ENCODE data around the gene ZNF845.
"Not testable (repeated sequence)": the region's sequence is repeated elsewhere in the genome, so short reads cannot be mapped to it uniquely, and the experiment has no call there.

The ZNF845 gene

DNA sequence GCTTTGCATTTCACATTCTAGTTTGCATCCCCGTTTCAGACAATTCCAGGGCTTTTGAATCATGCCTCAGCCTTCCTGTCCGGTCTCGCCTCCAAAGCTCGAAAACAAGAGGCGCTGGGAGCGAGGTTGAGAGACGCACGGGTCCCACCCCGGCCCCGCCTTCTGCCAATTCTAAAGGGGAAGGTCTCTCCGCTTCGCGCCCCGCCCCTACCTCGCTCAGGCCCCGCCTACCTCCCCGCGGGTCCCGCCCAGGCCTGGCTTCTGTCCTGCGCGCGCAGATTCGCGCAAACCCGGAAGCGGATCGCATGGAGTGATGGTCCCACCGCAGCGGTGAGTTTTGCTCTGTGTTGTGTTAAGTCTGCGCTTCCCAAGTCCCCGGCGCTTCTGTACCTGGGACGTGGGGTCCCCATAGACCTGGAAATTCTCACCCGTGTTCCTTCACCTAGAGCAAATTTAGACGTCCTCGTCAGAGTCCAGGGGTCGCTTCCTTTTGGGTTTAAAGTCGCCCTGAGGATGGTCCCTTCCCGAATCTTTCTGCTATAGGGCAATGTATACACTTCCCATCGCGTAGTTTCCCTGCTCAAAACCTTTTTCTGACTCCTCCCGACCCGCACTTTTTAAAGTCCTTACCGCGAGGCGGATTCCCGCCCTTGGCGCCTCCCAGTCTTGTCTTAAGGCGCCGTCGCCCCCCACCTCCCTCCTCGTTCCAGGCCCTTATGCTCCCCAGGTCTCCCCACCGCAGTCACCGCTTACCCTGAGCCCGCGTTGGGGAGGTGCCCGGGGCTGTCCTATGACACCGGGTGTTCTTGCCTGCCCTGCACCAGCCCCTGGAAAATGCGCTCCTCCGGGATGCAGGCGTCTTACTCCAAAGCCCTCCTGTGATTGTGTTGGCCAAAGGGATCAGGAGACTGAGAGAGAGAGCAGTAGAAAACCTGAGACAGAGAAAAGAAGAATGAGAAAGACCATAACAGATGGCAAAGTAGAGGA lies at the start of gene ZNF845:
Gene ZNF845 (plus strand): TSS at position 287 of the 987 bp plus-strand sequence. CDS start 7,559 bp downstream, outside the sequence.
- TF ChIP-seq, protein P1, sequence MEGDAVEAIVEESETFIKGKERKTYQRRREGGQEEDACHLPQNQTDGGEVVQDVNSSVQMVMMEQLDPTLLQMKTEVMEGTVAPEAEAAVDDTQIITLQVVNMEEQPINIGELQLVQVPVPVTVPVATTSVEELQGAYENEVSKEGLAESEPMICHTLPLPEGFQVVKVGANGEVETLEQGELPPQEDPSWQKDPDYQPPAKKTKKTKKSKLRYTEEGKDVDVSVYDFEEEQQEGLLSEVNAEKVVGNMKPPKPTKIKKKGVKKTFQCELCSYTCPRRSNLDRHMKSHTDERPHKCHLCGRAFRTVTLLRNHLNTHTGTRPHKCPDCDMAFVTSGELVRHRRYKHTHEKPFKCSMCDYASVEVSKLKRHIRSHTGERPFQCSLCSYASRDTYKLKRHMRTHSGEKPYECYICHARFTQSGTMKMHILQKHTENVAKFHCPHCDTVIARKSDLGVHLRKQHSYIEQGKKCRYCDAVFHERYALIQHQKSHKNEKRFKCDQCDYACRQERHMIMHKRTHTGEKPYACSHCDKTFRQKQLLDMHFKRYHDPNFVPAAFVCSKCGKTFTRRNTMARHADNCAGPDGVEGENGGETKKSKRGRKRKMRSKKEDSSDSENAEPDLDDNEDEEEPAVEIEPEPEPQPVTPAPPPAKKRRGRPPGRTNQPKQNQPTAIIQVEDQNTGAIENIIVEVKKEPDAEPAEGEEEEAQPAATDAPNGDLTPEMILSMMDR (IDR thresholded peaks at IDR 0.05), result no peak
- Histone ChIP-seq H3K27ac (peak within 1 kb of the TSS; percentile 78 to 86), H3K4me1 (peaks cover 0 to 13% (median 8%) of the 10 kb centered on the region in 4 donors), H3K4me3 (peak within 1 kb of the TSS; percentile 64 to 67), H3K36me3 (peaks cover 13 to 20% (median 17%) of the 10 kb centered on the region in 3 donors), H3K27me3 (no peaks in the 10 kb centered on the region), H3K9me3 (peaks cover 0 to 6% (median 3%) of the 10 kb centered on the region in 3 donors)
- DNase-seq, result peak; percentile 93 to 96
- intact Hi-C loops (cut with DNase I; ENCODE audit: low total_unique reads), result loop anchor here (10.0 kb wide), 2 partner anchors 51 to 139 kb away; partner anchors contain the start of gene ZNF665

DNA sequence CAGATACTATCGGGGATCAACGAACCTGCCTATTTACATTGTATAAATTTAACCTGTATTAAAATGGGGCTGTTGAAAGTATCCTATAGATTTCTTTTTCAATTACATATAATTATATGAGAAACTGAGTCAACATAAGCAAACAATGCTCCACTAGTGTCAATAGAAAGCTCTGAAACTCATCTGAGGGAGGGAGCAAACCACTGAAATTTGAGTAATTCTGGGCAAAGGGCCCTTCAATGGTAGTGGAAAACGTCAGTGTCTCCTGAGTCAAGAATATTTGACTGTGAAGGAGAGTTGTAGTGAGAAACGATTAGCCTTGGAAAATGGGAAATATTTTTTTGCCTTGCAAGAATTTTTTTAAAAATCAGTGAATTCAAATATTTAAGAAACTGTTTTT lies 48.5 kb upstream of the ZNF845 start:
- intact Hi-C loops (cut with DNase I; ENCODE audit: low total_unique reads), result no loop called here
- DNase-seq, result no peak
- H3K9me3 ChIP-seq, result no peaks in the 10 kb centered on the region
- H3K4me1 ChIP-seq, result no peaks in the 10 kb centered on the region
- H3K36me3 ChIP-seq, result no peaks in the 10 kb centered on the region
- no peaks in the 10 kb centered on the region for H3K27me3 ChIP-seq
- TF ChIP-seq, protein P1 (IDR thresholded peaks at IDR 0.05), result no peak
- H3K27ac ChIP-seq, result no peak overlapping the region
- no peak overlapping the region for H3K4me3 ChIP-seq

DNA sequence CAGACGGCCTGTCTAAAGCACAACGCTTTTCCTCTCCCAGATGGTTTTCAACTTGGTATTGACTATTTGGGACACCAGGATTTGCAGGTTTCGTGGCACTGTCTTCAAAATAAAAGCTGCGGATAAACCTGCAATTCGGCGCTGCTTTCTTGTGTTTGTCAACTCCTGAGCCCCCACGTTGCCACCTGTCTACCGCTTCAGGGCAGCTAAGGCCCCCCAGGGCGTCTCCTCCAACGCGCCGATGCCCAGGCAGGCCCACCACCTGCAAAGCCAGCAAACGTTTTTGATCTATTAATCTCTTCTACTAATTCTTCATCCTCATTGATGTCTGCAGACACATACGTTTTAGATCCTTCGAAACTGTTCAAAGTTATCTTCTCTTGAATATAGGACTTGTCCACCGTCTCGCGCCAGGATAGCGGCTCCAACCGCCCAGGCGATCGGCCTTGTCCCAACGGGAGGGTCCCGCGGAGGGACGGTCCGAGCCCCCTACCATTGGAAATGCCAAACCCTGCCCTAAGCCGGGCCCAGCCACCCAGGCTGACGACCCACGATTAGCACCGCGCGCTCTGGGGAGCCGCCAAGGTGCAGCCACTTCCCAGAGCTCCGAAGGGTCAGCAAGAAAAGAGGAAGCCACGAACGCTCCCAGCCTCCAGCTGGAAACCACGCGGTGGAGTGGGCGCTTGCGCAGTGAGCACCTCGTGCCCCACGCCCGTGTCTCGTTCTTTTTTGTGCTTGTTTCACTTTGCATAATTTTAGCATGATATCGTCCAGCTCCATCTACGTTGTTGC lies 42.6 kb upstream of the ZNF845 start:
- TF ChIP-seq, protein P1 (IDR thresholded peaks at IDR 0.05), result no peak
- no peak overlapping the region for H3K27ac ChIP-seq
- H3K27me3 ChIP-seq, result no peaks in the 10 kb centered on the region
- intact Hi-C loops (cut with DNase I; ENCODE audit: low total_unique reads), result no loop called here
- H3K9me3 ChIP-seq, result peaks cover 0 to 27% (median 20%) of the 10 kb centered on the region in 3 donors
- H3K4me3 ChIP-seq, result no peak overlapping the region
- no peaks in the 10 kb centered on the region for H3K36me3 ChIP-seq
- no peak for DNase-seq
- H3K4me1 ChIP-seq, result no peaks in the 10 kb centered on the region

DNA sequence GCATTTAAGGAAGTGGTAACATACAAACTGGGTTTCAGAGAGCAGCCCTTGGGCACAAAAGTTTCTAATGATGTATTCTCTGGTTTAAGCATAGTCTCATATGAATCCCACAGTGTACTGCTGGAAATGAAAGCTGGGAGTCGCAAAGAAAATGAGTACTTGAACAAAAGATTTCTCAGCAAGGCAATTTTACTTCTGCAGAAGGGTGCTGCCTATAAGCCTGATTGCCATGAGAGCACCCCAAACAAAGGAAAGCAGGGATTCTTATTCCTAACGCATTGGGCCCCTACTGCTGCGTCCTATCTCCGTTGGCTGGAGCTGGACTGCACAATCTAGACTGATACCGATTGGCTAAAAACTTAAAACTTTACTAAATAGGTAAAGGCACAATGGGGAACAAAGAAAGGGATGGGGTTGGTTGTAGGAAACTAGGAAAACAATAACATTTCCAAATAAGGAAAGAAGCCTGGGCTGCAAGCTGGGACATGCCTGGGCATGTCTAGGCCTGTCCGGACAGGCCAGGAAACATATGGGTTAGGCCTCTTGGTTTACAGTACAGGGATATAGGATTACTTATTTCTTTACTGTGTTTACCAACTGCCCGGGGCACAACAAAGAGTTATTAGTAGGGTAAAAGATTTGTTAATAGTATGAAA lies 38.6 kb upstream of the ZNF845 start:
- intact Hi-C loops (cut with DNase I; ENCODE audit: low total_unique reads), result no loop called here
- no peak overlapping the region for H3K4me3 ChIP-seq
- TF ChIP-seq, protein P1 (IDR thresholded peaks at IDR 0.05), result no peak

DNA sequence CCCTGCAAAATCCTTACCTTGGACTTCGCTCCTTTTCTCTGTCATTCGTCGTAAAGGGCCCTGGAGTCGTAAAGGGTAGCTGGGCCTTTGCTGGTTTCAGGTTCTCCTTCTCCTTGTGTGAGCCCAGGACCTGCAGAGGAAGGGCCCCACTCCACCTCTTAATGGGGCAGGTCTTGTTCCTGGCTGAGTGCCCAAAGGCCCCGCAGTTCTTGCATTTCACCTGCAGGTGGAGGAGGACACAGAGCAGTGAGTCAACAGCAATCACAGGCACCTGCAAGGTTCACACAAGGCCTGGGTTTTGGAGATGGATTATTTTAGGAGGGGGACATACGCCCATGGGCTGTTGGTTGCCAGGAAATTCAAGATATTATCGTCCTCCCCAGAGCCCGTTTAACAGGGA lies 32.2 kb upstream of the ZNF845 start:
- H3K27ac ChIP-seq; H3K9me3 ChIP-seq; H3K27me3 ChIP-seq; DNase-seq; intact Hi-C loops (cut with DNase I; ENCODE audit: low total_unique reads); H3K36me3 ChIP-seq; H3K4me3 ChIP-seq; H3K4me1 ChIP-seq: not testable (repeated sequence)

More for the DNA sequence above, 38.6 kb upstream of the ZNF845 start:
- no peaks in the 10 kb centered on the region for H3K27me3 ChIP-seq
- no peaks in the 10 kb centered on the region for H3K36me3 ChIP-seq
- no peaks in the 10 kb centered on the region for H3K4me1 ChIP-seq
- DNase-seq, result no peak
- peaks cover 0 to 27% (median 20%) of the 10 kb centered on the region in 3 donors for H3K9me3 ChIP-seq
- H3K27ac ChIP-seq, result no peak overlapping the region
